ENCODE measurements around the gene NGB.

NGB gene

DNA sequence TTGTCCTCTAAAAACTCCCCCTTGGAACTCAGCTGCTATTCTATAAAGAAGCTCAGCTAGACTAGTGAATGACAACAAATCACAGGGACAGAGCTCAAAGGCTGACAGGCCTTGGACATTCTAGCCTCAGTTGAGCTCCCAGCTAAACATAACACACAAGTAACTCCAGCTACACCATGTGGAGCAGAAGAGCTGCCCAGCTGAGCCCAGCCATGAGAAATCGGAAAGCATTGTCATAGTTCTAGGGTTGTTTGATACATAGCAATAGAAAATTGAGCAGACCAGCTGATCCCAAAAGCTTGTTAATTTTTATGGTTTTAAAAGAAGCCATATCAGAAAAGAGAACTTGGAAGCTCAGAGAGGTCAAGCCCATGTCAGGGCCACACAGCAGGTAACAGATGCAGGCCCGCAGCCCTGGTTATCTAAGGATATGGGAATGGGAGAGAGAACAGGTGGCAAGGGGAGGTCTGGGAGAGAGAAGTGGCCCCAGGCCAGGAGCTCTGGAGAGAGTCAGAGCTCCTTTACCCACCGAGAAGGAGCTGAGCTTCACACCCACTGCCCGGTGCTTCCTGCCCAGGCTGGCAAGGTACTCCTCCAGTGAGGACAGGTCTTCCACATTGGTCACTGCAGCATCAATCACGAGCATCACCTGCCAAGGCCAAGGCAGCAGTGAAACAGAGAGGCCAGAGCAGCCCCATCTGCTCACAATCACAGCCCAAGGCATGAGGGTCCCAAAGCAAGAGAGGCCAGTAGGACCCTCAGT lies 2.9 kb downstream of the NGB start:
- Histone ChIP-seq H3K4me3 (ENCODE audit: low read length, poor library complexity, severe bottlenecking) (no peak overlapping the region), H3K4me2 (ENCODE audit: low read depth, low read length, poor library complexity, severe bottlenecking) (no peak overlapping the region), H3K4me1 (ENCODE audit: insufficient read depth, low read length, poor library complexity, severe bottlenecking) (peaks cover 6% of the 10 kb centered on the region), H4K20me1 (ENCODE audit: insufficient read depth, low read length, poor library complexity, severe bottlenecking) (no peaks in the 10 kb centered on the region), H2AFZ (ENCODE audit: low read length) (no peak overlapping the region), H3K27me3 (ENCODE audit: insufficient read depth, low read length, poor library complexity, severe bottlenecking) (no peaks in the 10 kb centered on the region), H3F3A (ENCODE audit: low read depth) (no peaks in the 10 kb centered on the region), H3K36me3 (ENCODE audit: insufficient read depth, low read length) (no peaks in the 10 kb centered on the region), H3K9me2 (replicated peaks; ENCODE audit: low read depth, low read length) (no peaks in the 10 kb centered on the region), H3K9ac (ENCODE audit: low read depth, low read length, poor library complexity, severe bottlenecking) (no peak overlapping the region), H3K9me3 (ENCODE audit: insufficient read depth, low read depth, low read length) (no peaks in the 10 kb centered on the region), H3K79me2 (ENCODE audit: insufficient read depth, low read length) (no peaks in the 10 kb centered on the region)
- TF ChIP-seq, protein P1, sequence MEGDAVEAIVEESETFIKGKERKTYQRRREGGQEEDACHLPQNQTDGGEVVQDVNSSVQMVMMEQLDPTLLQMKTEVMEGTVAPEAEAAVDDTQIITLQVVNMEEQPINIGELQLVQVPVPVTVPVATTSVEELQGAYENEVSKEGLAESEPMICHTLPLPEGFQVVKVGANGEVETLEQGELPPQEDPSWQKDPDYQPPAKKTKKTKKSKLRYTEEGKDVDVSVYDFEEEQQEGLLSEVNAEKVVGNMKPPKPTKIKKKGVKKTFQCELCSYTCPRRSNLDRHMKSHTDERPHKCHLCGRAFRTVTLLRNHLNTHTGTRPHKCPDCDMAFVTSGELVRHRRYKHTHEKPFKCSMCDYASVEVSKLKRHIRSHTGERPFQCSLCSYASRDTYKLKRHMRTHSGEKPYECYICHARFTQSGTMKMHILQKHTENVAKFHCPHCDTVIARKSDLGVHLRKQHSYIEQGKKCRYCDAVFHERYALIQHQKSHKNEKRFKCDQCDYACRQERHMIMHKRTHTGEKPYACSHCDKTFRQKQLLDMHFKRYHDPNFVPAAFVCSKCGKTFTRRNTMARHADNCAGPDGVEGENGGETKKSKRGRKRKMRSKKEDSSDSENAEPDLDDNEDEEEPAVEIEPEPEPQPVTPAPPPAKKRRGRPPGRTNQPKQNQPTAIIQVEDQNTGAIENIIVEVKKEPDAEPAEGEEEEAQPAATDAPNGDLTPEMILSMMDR (conservative IDR thresholded peaks at IDR 0.05; ENCODE audit: low read length) = no peak
- no peak for TF ChIP-seq EZH2phosphoT487 (IDR thresholded peaks at IDR 0.05; ENCODE audit: borderline replicate concordance)

DNA sequence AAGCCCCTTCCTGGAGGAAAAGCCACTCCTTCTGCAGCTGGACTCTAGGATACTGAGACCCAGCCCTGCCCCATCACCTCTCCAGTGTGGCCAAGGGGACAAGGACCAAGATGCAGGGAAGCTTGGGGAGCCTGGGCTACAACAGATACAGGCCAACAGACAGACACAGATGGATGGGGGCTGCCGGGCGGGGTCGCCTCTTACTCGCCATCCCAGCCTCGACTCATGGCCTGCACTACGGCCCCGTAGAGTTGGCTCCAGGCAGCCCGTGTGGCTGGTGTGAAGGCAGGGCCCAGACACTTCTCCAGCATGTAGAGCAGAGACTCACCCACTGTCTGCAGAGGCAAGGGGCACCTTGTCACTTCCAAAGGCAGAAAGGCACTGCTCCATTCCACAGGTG lies 4.7 kb downstream of the NGB start:
- no peak overlapping the region for H3K4me2 ChIP-seq (ENCODE audit: low read depth, low read length, poor library complexity, severe bottlenecking)
- H4K20me1 ChIP-seq (ENCODE audit: insufficient read depth, low read length, poor library complexity, severe bottlenecking) = no peaks in the 10 kb centered on the region
- no peak for TF ChIP-seq EZH2phosphoT487 (IDR thresholded peaks at IDR 0.05; ENCODE audit: borderline replicate concordance)
- TF ChIP-seq, protein P1 (conservative IDR thresholded peaks at IDR 0.05; ENCODE audit: low read length) = no peak
- no peaks in the 10 kb centered on the region for H3F3A ChIP-seq (ENCODE audit: low read depth)
- no peak overlapping the region for H2AFZ ChIP-seq (ENCODE audit: low read length)
- peaks cover 6% of the 10 kb centered on the region for H3K4me1 ChIP-seq (ENCODE audit: insufficient read depth, low read length, poor library complexity, severe bottlenecking)
- H3K79me2 ChIP-seq (ENCODE audit: insufficient read depth, low read length) = no peaks in the 10 kb centered on the region
- H3K4me3 ChIP-seq (ENCODE audit: low read length, poor library complexity, severe bottlenecking) = no peak overlapping the region
- H3K27me3 ChIP-seq (ENCODE audit: insufficient read depth, low read length, poor library complexity, severe bottlenecking) = no peaks in the 10 kb centered on the region
- no peaks in the 10 kb centered on the region for H3K9me3 ChIP-seq (ENCODE audit: insufficient read depth, low read depth, low read length)
- H3K36me3 ChIP-seq (ENCODE audit: insufficient read depth, low read length) = no peaks in the 10 kb centered on the region
- H3K9ac ChIP-seq (ENCODE audit: low read depth, low read length, poor library complexity, severe bottlenecking) = no peak overlapping the region
- H3K9me2 ChIP-seq (replicated peaks; ENCODE audit: low read depth, low read length) = no peaks in the 10 kb centered on the region

DNA sequence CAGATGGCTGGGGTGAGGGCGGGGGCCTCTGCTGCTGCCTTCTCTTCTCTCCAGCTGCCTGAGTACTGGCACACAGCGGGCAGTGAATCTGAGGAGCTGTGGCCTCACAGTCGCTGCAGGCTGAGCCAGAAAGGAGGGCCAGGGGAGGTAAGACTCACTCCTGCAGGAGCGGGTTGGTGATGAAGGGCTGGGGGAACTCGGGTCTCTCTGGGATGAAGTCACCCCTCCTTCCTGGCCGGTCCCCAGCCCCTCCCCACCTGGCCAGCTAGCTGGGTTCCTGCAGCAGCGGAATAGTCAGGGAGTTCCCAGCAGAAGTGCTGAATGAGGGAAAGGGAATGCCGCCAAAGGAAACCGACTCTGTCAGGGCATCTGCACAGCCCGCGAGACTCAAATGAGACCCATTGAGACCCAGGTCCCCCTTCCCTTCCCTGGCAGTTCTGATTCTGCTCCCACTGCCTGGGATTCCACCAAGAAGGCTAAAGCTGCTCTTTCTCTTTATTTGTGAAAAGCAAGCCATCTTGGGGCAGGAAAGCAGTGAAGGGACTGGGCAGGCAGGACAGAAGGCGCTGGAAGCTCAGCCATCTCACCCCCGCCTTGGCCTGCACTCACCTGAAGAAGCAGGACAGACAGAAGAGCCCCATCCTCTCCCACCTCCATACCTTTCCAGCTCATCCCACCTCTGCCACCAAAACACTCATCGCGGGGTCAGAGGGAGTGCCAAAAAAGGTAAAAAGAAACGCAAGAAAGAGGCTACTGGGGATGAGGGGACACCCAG lies 5.3 kb downstream of the NGB start:
- Histone ChIP-seq H4K20me1 (ENCODE audit: insufficient read depth, low read length, poor library complexity, severe bottlenecking) (no peaks in the 10 kb centered on the region), H3K9me2 (replicated peaks; ENCODE audit: low read depth, low read length) (no peaks in the 10 kb centered on the region), H3K4me2 (ENCODE audit: low read depth, low read length, poor library complexity, severe bottlenecking) (no peak overlapping the region), H3K27me3 (ENCODE audit: insufficient read depth, low read length, poor library complexity, severe bottlenecking) (no peaks in the 10 kb centered on the region), H3K79me2 (ENCODE audit: insufficient read depth, low read length) (no peaks in the 10 kb centered on the region), H3K36me3 (ENCODE audit: insufficient read depth, low read length) (no peaks in the 10 kb centered on the region), H2AFZ (ENCODE audit: low read length) (no peak overlapping the region), H3K4me1 (ENCODE audit: insufficient read depth, low read length, poor library complexity, severe bottlenecking) (peaks cover 6% of the 10 kb centered on the region), H3K9me3 (ENCODE audit: insufficient read depth, low read depth, low read length) (no peaks in the 10 kb centered on the region), H3K4me3 (ENCODE audit: low read length, poor library complexity, severe bottlenecking) (no peak overlapping the region), H3F3A (ENCODE audit: low read depth) (no peaks in the 10 kb centered on the region), H3K9ac (ENCODE audit: low read depth, low read length, poor library complexity, severe bottlenecking) (no peak overlapping the region)
- TF ChIP-seq, protein P1 (conservative IDR thresholded peaks at IDR 0.05; ENCODE audit: low read length) = no peak
- TF ChIP-seq EZH2phosphoT487 (IDR thresholded peaks at IDR 0.05; ENCODE audit: borderline replicate concordance) = no peak

Data from Loucy (cell line).